K562 (cell line): ENCODE measurements around the gene INHBC. TPM values are rescaled to one million over a fixed set of nuclear protein-coding genes. Genes with fewer than 3 reads are reported as not detected.

ENCODE experiments used
- ATAC-seq: fragments of 200-7000 bp; cut with Tn5 transposase; 3 replicates; pipeline ENCODE4 v1.9.1; 2020; ENCODE audit warnings: moderate library complexity
- BruUV-seq: library from RNA; stranded (reverse); fragments of 400-500 nt; replicated peaks from 2 replicates; lab custom pipeline; 2021; lab: Mats Ljungman, UMichigan
- CTCF ChIA-PET: fragments of 300-600 bp; formaldehyde crosslinking; extraction: SDS; loops from one replicate; lab custom pipeline; 2021; ENCODE audit warnings: low intra/inter-chr PET ratio; lab: Yijun Ruan, JAX
- POLR2A ChIA-PET: fragments of 300-600, 350-650 bp; sonication (Branson Sonifier 250); formaldehyde crosslinking; extraction: SDS; loops from one replicate; lab custom pipeline; 2021; ENCODE audit warnings: antibody characterized with exemption, inconsistent platforms; lab: Yijun Ruan, JAX
- DNase-seq, 4 experiments: peaks; one replicate each; pipeline versions ENCODE4 v3.0.0 to v3.0.0-alpha.2; 2011 to 2018; ENCODE audit warnings: low spot score in 3 of 4, mixed read lengths in 3 of 4; ENCODE audit errors: extremely low read depth in 1 of 4
- FAIRE-seq: peaks from 2 replicates; lab custom pipeline; 2011; peaks lifted over from hg19 to GRCh38; lab: Jason Lieb, UNC
- H2AFZ ChIP-seq: 2 replicates; pipeline ENCODE4 v1.6.0; 2011; ENCODE audit warnings: low read depth, low read length, control low read depth, inconsistent platforms
- H3K27ac ChIP-seq: fragments of 200-600 bp; 3 replicates; pipeline ENCODE4 v1.8.0; 2011; ENCODE audit warnings: low read depth, mild to moderate bottlenecking, control low read depth, inconsistent platforms, low read length, moderate library complexity, mixed read lengths; ENCODE audit errors: extremely low read depth
- H3K27me3 ChIP-seq, 2 experiments: fragments of 300-600 bp in 1 of 2; 2 replicates in 1 of 2; 3 replicates in 1 of 2; pipeline versions ENCODE4 v1.6.0 to v1.8.0; 2011; ENCODE audit warnings: inconsistent platforms in 2 of 2, low read length in 2 of 2, mild to moderate bottlenecking in 1 of 2, mixed read lengths in 1 of 2, moderate library complexity in 1 of 2; ENCODE audit not compliant: control insufficient read depth in 2 of 2, insufficient read depth in 2 of 2
- H3K36me3 ChIP-seq: fragments of 300-600 bp; 3 replicates; pipeline ENCODE4 v1.8.0; 2011; ENCODE audit warnings: mild to moderate bottlenecking, low read length, inconsistent platforms; ENCODE audit not compliant: control insufficient read depth, insufficient read depth
- H3K4me1 ChIP-seq, 2 experiments: fragments of 200-600 bp in 1 of 2; replicated peaks in 1 of 2; 2 replicates in 1 of 2; 3 replicates in 1 of 2; pipeline versions ENCODE4 v1.5.1 to v1.8.0; 2011; ENCODE audit warnings: inconsistent platforms in 2 of 2, low read length in 2 of 2, mild to moderate bottlenecking in 1 of 2, mixed read lengths in 1 of 2, moderate library complexity in 1 of 2; ENCODE audit not compliant: control insufficient read depth in 2 of 2, insufficient read depth in 2 of 2
- H3K4me2 ChIP-seq: 2 replicates; pipeline ENCODE4 v1.6.1; 2011; ENCODE audit warnings: low read length, control low read depth, inconsistent platforms, mixed read lengths; ENCODE audit not compliant: insufficient read depth
- H3K4me3 ChIP-seq: fragments of 200-600 bp; sonication (generic), shearing (Covaris generic); 2 replicates; pipeline ENCODE4 v1.5.1; 2016; ENCODE audit warnings: control low read depth, inconsistent platforms
- H3K79me2 ChIP-seq: fragments of 200-600 bp; 3 replicates; pipeline ENCODE4 v1.8.0; 2011; ENCODE audit warnings: low read length, inconsistent platforms; ENCODE audit not compliant: control insufficient read depth, insufficient read depth
- H3K9ac ChIP-seq, 2 experiments: 2 replicates each; pipeline versions ENCODE4 v1.6.0 to v1.6.1; 2011; ENCODE audit warnings: low read depth in 2 of 2, low read length in 2 of 2, control low read depth in 1 of 2, inconsistent platforms in 1 of 2, mild to moderate bottlenecking in 1 of 2, mixed read lengths in 1 of 2; ENCODE audit not compliant: insufficient read depth in 1 of 2
- H3K9me1 ChIP-seq: one replicate; pipeline ENCODE4 v1.6.0; 2011; ENCODE audit warnings: inconsistent platforms, mild to moderate bottlenecking, low read length, moderate library complexity; ENCODE audit not compliant: control insufficient read depth, insufficient read depth
- H3K9me3 ChIP-seq: replicated peaks from 2 replicates; pipeline ENCODE4 v1.5.1; 2011; ENCODE audit warnings: low read depth, low read length, inconsistent platforms; ENCODE audit not compliant: control insufficient read depth, insufficient read depth
- H4K20me1 ChIP-seq: replicated peaks from 2 replicates; pipeline ENCODE4 v1.6.1; 2011; ENCODE audit warnings: low read length, inconsistent platforms, mixed read lengths; ENCODE audit not compliant: control insufficient read depth, insufficient read depth
- BACH1 ChIP-seq: fragments of 200-800 bp; sonication (Bioruptor generic); IDR thresholded peaks from 2 replicates; pipeline ENCODE4 v1.6.1; 2016; ENCODE audit warnings: missing genetic modification characterization, missing compliant biosample characterization
- CTBP1 ChIP-seq: fragments of 450-650 bp; IDR thresholded peaks from 2 replicates; pipeline ENCODE4 v1.6.1; 2016; ENCODE audit warnings: borderline replicate concordance
- DDX20 ChIP-seq: fragments of 450-650 bp; IDR thresholded peaks from 2 replicates; pipeline ENCODE4 v1.6.1; 2016; ENCODE audit warnings: missing genetic modification characterization, low read depth, mild to moderate bottlenecking, missing compliant biosample characterization, moderate library complexity
- KDM1A ChIP-seq, 2 experiments: fragments of 450-650 bp; IDR thresholded peaks; 2 replicates each; pipeline ENCODE4 v1.6.1; 2016; ENCODE audit warnings: mild to moderate bottlenecking in 2 of 2
- MAFG ChIP-seq: fragments of 450-650 bp; conservative IDR thresholded peaks from 2 replicates; pipeline ENCODE4 v1.6.1; 2016; ENCODE audit warnings: missing genetic modification characterization, missing compliant biosample characterization
- SMAD2 ChIP-seq: fragments of 150-350 bp; IDR thresholded peaks from 2 replicates; pipeline ENCODE4 v1.6.1; 2014; ENCODE audit warnings: low read depth, mild to moderate bottlenecking, low read length
- SPI1 ChIP-seq: IDR thresholded peaks from 2 replicates; pipeline ENCODE4 v1.6.1; 2011; ENCODE audit warnings: low read depth, low read length, control low read depth, borderline replicate concordance
- WGBS: fragments of 100-300 bp; shearing (Covaris generic); methylation state at CpG from one replicate; pipeline ENCODE4 v1.1.6; 2016; ENCODE audit warnings: low coverage, mixed read lengths; ENCODE audit not compliant: insufficient coverage; ENCODE audit errors: missing lambda C conversion rate; 5-methylcytosine and 5-hydroxymethylcytosine counted together
- in situ Hi-C: fragments of 300-500 bp; cut with MboI; formaldehyde crosslinking; loops from 4 replicates; pipeline ENCODE4 v1.15.0; 2018; ENCODE audit warnings: inconsistent platforms, mixed read lengths
- intact Hi-C: fragments of 100-400 bp; cut with micrococcal nuclease; formaldehyde crosslinking; loops from 2 replicates; pipeline ENCODE4 v1.14.2; 2022
- polyA plus RNA-seq, 8 experiments: library from polyadenylated mRNA; depleted of rRNA in 4 of 8; stranded (reverse) in 5 of 8; unstranded in 3 of 8; fragments of >200 nt; fragmentation: Nextera tagmentation in 2 of 8; fragmentation: Illumina TruSeq in 1 of 8; extraction: Ambion mirVana in 2 of 8; extraction: Trizol in 1 of 8; gene quantifications; 2 replicates each; pipeline versions ENCODE4 v1.2.1 to v1.2.3, GENCODE V29; 2011 to 2014; ENCODE audit warnings: inconsistent platforms in 1 of 8, missing spikeins in 1 of 8
- total RNA-seq, 7 experiments: library from RNA; depleted of rRNA in 6 of 7; stranded (reverse); fragments of >200 nt in 6 of 7; fragmentation: Illumina TruSeq in 2 of 7; extraction: Trizol in 2 of 7; gene quantifications; 2 replicates each; pipeline versions ENCODE4 v1.2.1 to v1.2.3, GENCODE V29; 2011 to 2021; ENCODE audit warnings: low replicate concordance in 1 of 7

Gene INHBC
- total and polyA plus RNA-seq, 9 of the 15 experiments (the other 6 are each of a cell fraction or from before 2014, with no cell fraction given), result 0.07 to 0.24 (median 0.15) TPM; not detected in 4

GRCh38 chr12:57465747-57466505 lies 31.3 kb downstream of the INHBC start:
- ATAC-seq, result no peak

More at GRCh38 chr12:57465747-57466505, 31.3 kb downstream of the INHBC start:
- Histone ChIP-seq H3K4me1 (peaks cover 18 to 22% of the 10 kb centered on the region in 2 experiments), H3K79me2 (no peaks in the 10 kb centered on the region), H3K4me3 (no peak overlapping the region), H3K9me1 (no peaks in the 10 kb centered on the region), H3K27ac (no peak overlapping the region), H2AFZ (no peak overlapping the region), H3K27me3 (peaks cover 16 to 48% of the 10 kb centered on the region in 2 experiments; a peak in 3 of 5 replicates), H3K9ac (peak overlapping the region in 1 of 2 experiments; percentile 55; a peak in 1 of 4 replicates), H4K20me1 (no peaks in the 10 kb centered on the region), H3K4me2 (no peak overlapping the region), H3K36me3 (no peaks in the 10 kb centered on the region), H3K9me3 (no peaks in the 10 kb centered on the region)
- ChIA-PET POLR2A (interaction anchor here (0.7 to 1.6 kb wide), 6 partner anchors 8 to 50 kb away, joined by 3 to 5 read pairs (median 4); partner anchors contain the start of gene INHBE), CTCF (no interaction called here)
- TF ChIP-seq SPI1 (peak; percentile 5; the same call in 1 of the 2 replicates), KDM1A (IDR thresholded peaks at IDR 0.05) (no peak), DDX20 (tag) (no peak), SMAD2 (no peak), BACH1 (tag) (no peak), MAFG (tag) (no peak), CTBP1 (no peak)
- DNase-seq (no peak), FAIRE-seq (no peak)
- 25% methylated on average over 14 of the region's 14 CpGs for WGBS
- BruUV-seq, result no TSS peak
- intact Hi-C loops (no loop called here), in situ Hi-C loops (no loop called here)
